Embryonic facial prominence (tissue), 1 donor: ENCODE data around the gene GNAO1.
"Not testable (repeated sequence)": the region's sequence is repeated elsewhere in the genome, so short reads cannot be mapped to it uniquely, and the experiment has no call there.

Experiments
- DNase-seq: peaks from one replicate; pipeline ENCODE4 v3.0.0-alpha.2; 2016; ENCODE audit errors: extremely low spot score

Gene GNAO1

GRCh38 chr16:56363781-56364565 is 172.7 kb downstream of the GNAO1 start:
- DNase-seq, result no peak

- no peak for DNase-seq
Observed at GRCh38 chr16:56364865-56365264, 173.6 kb downstream of the GNAO1 start.

DNA sequence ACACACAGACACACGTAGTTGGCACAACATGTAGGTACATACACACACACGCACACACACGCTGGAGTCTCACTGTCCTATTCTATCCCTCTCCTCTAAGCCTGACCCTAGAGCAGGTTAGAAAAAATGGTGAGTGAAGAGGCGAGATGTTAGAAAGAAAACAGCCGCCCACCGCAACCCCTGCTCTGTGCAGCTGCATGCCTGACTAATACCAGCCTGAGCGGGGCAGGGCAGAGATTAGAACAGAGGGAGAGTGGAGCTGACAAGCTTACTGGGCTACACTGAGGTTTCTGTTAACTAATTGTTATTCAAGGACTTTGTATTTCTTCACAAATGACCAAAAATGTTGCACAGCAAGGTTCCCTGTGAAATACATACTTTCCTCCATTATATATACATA is 174.3 kb downstream of the GNAO1 start:
- no peak for DNase-seq

DNA sequence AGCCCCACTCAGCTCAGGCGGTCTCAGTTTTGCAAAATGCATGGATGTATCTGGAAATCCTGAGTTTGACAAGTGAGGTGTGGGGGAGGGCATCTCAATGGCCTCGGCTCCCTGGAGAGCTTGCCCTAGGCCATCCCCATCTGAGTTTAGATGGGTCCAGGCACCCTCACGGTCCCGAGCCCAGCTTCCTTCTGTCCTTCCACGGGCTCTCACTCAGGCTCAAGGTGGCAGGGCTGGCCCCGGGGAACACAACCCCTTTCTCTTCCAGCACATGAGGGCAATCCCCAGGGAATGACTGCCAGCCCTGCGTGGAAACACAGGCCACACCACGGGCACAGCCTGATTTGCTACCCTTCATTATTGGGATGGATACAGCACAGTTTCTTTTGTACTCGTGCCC is 175.7 kb downstream of the GNAO1 start:
- DNase-seq, result no peak

DNA sequence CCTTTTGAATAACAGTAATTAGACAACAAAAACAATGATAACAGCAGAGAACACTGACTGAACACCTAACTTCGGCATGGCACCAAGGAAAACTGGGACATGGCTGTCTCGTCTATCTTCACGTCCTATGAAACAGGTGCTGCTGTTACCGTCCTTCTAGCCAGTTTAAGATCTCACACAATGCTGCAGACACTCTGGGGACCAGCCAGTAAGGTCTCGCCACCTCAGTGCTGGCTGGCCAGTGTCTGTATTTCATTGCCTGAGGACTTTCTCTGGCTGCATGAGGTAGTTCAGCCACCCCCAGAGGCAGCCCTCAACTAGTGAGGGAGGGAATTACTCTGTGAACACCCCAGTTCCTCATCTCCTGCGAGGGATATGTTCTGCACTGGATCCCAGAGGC is 176.5 kb downstream of the GNAO1 start:
- DNase-seq, result no peak

DNA sequence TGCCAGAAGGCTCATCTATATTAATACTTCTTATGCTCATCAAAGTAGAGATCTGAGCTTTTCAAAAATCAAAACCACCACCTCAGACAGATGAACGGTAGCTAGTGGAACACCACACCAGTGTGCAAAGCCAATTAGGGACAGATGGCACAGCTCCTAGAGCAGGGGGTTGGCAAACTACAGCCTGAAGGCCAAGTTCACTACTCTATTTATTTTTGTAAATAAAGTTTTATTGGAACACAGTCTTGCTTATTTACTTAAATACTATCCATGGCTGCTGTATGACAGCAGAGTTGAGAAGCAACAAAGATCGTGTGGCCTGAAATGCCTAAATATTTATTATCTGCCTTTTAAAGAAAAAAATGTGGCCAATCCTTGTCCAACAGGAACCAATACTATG is 177.3 kb downstream of the GNAO1 start:
- no peak for DNase-seq

DNA sequence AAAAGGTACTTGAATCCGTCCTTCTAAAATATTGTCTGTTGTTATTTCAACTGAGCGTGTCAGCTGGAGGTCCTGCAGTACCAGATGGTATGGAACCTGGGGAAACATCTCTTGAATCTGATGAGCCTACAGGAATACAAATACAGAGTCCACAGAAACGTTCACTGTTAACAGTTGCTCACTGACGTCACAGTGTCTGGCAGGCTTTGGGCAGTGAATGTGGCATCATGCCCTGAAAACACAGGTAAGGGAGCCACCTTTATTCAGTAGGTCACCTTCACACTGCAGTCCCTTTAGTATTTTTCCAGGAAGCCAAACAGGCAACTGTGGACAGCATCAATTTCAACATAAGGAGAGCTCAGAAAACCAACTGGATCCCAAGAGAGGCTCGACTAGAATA is 177.9 kb downstream of the GNAO1 start:
- no peak for DNase-seq

GRCh38 chr16:56370185-56370874 is 179.0 kb downstream of the GNAO1 start:
- peak; percentile 37 for DNase-seq

- no peak for DNase-seq
Observed at GRCh38 chr16:56370875-56371659, 179.8 kb downstream of the GNAO1 start.

DNA sequence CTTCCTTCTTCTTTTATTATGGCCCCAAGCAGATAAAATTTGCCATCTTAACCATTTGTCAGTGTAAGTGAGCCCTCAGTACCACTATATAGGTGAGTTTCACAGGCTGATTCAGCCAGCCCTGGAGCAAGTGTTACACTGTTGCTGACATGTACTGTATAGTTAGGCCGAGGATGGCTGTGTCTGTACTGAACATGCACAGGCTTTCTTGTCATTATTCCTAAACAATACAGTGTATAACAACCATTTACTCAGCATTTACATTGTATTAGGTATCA is 180.3 kb downstream of the GNAO1 start:
- no peak for DNase-seq

DNA sequence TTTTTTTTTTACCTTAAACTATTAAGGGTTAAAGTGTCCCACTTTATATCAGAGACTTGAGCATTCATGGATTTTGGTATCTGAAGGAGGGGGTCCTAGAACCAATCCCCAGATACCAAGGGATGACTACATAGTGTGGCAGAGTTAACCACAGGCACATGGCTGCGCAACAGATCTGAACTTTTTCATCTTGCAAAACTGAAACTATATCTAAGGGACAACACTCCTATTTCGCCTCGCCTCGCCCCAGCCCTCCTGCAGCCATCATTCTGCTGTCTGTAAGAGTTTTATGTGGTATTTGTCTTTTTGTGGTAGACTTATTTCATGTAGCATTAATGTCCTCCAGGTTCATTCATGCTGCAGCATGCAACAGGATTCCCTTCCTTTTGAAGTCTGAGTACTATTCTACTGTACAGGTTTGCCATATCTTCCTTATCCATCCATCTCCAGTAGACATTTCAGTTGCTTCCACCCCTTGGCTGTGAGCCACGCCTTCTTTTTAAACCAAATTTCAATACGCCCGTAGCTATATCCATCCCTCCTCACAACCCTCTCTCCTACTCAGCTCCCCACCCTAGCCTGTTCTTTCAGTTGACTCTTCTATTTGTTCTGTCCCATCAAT is 180.8 kb downstream of the GNAO1 start:
- no peak for DNase-seq

DNA sequence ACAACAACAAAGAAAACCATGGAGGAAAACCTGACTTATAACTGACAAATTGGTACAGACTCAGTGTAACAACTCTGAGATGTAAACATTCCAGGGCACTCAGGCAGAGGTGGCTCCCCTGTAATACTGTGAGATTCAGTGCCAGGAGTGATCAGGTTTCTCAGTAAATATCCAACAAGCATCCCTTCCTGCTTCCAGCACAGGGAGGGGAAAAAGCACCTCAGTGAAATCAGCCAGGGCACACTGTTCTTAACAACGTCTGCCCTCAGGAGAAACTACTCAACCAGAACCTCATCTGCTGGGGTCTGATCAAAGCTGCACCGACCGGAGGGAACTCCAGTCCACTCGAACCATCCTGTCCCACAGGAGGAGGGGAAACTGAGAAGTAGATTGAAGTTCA is 181.7 kb downstream of the GNAO1 start:
- no peak for DNase-seq

GRCh38 chr16:56375792-56376191 is 184.5 kb downstream of the GNAO1 start:
- not testable (repeated sequence) for DNase-seq

GRCh38 chr16:56379044-56379443 is 187.8 kb downstream of the GNAO1 start:
- DNase-seq, result not testable (repeated sequence)

DNA sequence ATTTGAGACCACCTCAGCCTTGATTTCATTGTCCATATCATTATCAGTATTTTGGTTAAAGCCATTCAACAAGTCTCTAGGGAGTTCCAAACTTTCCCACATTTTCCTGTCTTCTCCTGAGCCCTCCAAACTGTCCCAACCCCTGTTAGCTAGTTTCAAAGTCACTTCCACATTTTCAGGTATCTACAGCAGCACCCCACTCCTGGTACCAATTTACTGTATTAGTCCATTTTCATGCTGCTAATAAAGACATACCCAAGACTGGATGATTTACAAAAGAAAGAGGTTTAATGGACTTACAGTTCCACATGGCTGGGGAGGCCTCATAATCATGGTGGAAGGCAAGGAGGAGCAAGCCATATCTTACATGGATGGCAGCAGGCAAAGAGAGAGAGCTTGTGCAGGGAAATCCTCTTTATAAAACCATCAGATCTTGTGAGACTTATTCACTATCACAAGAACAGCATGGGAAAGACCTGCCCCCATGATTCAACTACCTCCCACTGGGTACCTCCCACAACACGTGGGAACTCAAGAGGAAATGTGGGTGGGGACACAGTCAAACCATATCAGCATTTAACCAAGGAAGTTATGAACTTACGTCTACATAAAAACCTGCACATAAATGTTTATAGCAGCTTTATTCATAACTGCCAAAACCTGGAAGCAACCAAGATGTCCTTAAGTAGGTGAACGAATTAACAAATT is 189.6 kb downstream of the GNAO1 start:
- DNase-seq, result not testable (repeated sequence)

- no peak for DNase-seq
Observed at GRCh38 chr16:56382459-56382858, 191.2 kb downstream of the GNAO1 start.

DNA sequence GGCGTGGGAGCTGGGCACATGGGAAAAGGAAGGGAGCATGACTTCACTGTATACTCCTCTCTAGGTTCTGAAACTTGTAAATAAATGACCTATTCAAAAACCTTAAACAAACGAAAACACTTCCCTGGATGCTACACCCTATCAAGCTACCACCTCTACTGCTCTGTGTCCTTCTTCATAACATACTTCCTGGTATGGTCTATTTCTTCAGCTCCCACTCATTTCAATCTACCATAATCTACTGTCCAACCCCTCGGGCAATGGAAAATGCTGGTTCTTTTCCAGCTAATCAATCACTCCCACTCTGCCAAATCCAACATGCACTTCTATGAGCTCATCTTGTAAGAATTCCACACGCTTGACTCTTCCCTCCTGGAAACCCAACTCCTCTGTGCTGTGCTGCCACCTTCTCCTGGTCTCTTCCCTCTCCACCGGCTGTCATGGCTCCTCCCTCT is 191.6 kb downstream of the GNAO1 start:
- DNase-seq, result no peak

GRCh38 chr16:56384074-56384721 is 192.9 kb downstream of the GNAO1 start:
- DNase-seq, result no peak

- DNase-seq, result no peak
Observed at GRCh38 chr16:56387396-56387795, 196.1 kb downstream of the GNAO1 start.

DNA sequence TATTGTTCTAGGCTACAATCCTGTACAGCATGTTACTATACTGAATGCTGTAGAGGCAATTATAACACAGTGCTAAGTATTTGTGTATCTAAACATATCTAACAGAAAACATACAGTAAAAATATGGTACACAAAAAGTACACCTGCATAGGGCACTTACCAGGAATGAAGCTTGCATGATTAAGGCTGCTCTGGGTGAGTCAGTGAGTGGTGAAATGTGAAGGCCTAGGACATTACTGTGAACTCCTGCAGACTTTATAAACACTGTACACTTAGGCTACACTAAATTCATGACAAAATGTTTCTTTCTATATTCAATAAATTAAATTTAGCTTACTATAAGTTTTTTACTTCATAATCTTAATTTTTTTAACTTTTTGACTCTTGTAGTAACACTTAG is 196.9 kb downstream of the GNAO1 start:
- DNase-seq, result no peak

DNA sequence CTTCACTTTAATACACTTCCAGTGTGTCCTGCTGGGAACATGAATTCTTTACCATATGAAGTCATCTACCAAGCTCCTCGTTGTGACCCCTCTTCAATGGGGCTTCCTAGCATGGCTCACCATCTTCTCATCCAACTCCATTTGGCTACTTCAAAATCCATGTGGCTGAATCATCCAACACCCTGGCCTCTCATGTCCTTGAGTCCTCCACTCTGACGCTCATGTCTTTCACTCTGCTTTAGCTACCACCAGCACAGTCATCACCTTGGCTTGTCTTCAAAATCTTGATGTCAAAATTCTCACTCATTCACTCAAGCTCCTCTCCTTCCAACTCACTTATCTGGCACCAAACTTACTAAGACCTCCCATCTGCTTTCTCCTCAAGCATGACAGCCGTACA is 198.3 kb downstream of the GNAO1 start:
- no peak for DNase-seq
